GM21619 (cell line): ENCODE measurements around the gene C5orf22.
A peak's percentile ranks its signal among the peaks of the same experiment; 100 is the strongest.
"Not testable (repeated sequence)": the region's sequence is repeated elsewhere in the genome, so short reads cannot be mapped to it uniquely, and the experiment has no call there.

ENCODE experiments used
- ATAC-seq: cut with Tn5 transposase; IDR thresholded peaks from one replicate; pipeline ENCODE4 v1.9.1; 2021; ENCODE audit not compliant: unreplicated experiment

Gene C5orf22

GRCh38 chr5:31531888-31532547, at the start of gene C5orf22, which contains the start of gene DROSHA:
Gene C5orf22, plus strand, starts transcription at chr5:31532301. Its CDS starts 92 bp downstream, at chr5:31532393.
Gene DROSHA, minus strand, starts transcription at chr5:31532093. Its CDS starts 3,034 bp downstream, at chr5:31529059.
- peak; percentile 95 for ATAC-seq

- no peak for ATAC-seq
These were observed 46.5 kb upstream of the C5orf22 start for GRCh38 chr5:31485376-31486207.

GRCh38 chr5:31486441-31486840, 45.7 kb upstream of the C5orf22 start:
- ATAC-seq: no peak

- no peak for ATAC-seq
These were observed 44.6 kb upstream of the C5orf22 start for GRCh38 chr5:31487506-31487905.

GRCh38 chr5:31492869-31493268, 39.2 kb upstream of the C5orf22 start:
- no peak for ATAC-seq

GRCh38 chr5:31495336-31495735, 36.8 kb upstream of the C5orf22 start:
- ATAC-seq: no peak

GRCh38 chr5:31496301-31496700, 35.8 kb upstream of the C5orf22 start:
- ATAC-seq: no peak

GRCh38 chr5:31496891-31497290, 35.2 kb upstream of the C5orf22 start:
- no peak for ATAC-seq

- ATAC-seq: no peak
These were observed 31.8 kb upstream of the C5orf22 start for GRCh38 chr5:31500256-31500655.

- ATAC-seq: no peak
These were observed 29.6 kb upstream of the C5orf22 start for GRCh38 chr5:31502506-31502905.

- ATAC-seq: no peak
These were observed 27.6 kb upstream of the C5orf22 start for GRCh38 chr5:31504529-31504928.

GRCh38 chr5:31511305-31511704, 20.8 kb upstream of the C5orf22 start:
- no peak for ATAC-seq

GRCh38 chr5:31516802-31517201, 15.3 kb upstream of the C5orf22 start:
- ATAC-seq: no peak

- ATAC-seq: no peak
These were observed 9.1 kb upstream of the C5orf22 start for GRCh38 chr5:31523041-31523440.

GRCh38 chr5:31530541-31531265, 1.4 kb upstream of the C5orf22 start:
- ATAC-seq: no peak

GRCh38 chr5:31531543-31531887, 586 bp upstream of the C5orf22 start:
- peak; percentile 32 for ATAC-seq

- ATAC-seq: no peak
These were observed 2.5 kb downstream of the C5orf22 start for GRCh38 chr5:31534527-31535046.

- ATAC-seq: no peak
These were observed 4.8 kb downstream of the C5orf22 start for GRCh38 chr5:31536873-31537272.

GRCh38 chr5:31537349-31537748, 5.2 kb downstream of the C5orf22 start:
- ATAC-seq: no peak

- ATAC-seq: no peak
These were observed 5.8 kb downstream of the C5orf22 start for GRCh38 chr5:31537851-31538250.

- not testable (repeated sequence) for ATAC-seq
These were observed 17.0 kb downstream of the C5orf22 start for GRCh38 chr5:31549114-31549513.
